Stimulated activated CD4-positive, alpha-beta T cell treated with anti-CD3 and anti-CD28 coated beads, TNF-alpha, amount 100 ng/mL, for 24 hours (primary cell): Measurements from ENCODE around the gene TXLNB.
"Not testable (repeated sequence)": the region's sequence is repeated elsewhere in the genome, so short reads cannot be mapped to it uniquely, and the experiment has no call there.

Source experiments
- DNase-seq, 3 experiments: peaks; one replicate each; pipeline ENCODE4 v3.0.0-alpha.2; 2020; ENCODE audit warnings: low read depth in 3 of 3

The TXLNB gene

DNA sequence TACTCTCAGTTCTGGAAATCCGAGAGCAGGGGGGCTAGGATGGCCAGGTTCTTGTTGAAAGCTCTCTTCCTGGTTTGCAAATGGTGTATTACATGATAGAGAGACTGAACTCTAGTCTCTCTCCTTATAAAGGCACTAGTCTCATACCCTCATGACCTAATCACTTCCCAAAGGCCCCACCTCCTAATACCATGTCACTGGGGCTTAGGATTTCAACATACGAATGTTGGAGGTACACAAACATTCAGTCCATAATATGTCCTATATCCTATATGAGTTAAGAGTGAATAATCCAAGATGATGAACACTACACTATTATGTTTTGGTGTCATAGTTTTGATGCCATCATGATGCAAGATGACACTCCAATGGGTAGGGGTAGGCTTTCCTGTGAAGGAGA is 20.0 kb upstream of the TXLNB start:
- DNase-seq, result no peak

DNA sequence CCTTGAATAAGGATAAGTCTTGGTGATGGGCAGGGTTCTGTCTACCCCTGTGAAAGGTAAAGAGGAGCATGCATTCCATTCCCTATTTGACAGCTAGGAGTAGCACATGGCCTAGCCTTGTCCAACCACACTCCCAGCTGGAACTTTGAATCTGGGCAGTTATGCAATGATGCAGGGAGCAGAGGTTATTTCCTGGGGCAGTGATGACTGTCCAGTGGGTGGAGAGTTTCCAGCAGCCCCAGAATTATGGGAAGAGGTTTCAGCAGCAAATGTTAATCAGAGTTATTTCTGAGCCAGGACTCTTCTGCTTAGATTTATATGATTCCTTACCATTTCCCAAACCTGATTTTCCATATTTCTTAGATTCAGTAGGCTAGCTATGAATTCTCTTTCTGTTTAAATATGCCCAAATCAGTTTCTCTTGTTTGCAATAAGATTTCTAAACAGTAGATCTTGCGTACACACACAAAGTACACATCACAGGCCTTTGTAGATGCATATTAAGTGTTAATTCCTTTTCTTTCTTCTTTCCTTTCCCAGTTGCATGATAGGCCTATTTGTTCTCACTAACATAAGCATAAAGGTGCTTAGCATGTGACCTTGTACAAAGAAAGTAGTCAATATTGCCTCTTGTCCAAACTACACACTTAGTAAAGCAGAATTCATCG is 17.3 kb upstream of the TXLNB start:
- no peak for DNase-seq

DNA sequence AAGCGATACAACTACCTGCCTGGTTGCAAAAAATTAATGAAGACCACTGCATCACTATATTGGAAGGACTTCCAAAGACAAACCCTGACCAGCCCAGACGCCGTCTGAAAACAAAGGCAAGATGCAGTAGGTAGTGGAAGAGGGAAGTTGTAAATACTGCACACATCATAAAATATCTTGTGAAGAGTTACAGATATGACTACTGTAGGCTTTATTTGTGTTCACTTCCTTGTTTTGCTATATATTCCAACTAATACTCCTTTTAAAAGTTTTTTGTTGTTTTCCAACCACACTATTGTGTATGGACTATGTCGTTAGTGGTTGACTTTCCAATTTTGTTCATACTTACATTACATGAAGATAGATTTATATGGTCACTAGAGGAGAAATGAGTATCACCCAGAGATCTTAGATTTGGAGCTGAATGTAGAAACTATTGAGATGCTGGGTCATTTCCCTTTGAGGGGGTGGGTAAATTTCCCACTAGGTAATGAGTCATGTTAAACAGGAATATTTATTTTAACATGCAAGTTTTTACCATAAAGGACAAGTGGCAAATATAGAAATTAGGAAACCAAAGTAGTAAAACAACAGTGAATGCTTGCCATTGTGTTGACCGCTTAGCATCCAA is 16.6 kb upstream of the TXLNB start:
- no peak for DNase-seq

DNA sequence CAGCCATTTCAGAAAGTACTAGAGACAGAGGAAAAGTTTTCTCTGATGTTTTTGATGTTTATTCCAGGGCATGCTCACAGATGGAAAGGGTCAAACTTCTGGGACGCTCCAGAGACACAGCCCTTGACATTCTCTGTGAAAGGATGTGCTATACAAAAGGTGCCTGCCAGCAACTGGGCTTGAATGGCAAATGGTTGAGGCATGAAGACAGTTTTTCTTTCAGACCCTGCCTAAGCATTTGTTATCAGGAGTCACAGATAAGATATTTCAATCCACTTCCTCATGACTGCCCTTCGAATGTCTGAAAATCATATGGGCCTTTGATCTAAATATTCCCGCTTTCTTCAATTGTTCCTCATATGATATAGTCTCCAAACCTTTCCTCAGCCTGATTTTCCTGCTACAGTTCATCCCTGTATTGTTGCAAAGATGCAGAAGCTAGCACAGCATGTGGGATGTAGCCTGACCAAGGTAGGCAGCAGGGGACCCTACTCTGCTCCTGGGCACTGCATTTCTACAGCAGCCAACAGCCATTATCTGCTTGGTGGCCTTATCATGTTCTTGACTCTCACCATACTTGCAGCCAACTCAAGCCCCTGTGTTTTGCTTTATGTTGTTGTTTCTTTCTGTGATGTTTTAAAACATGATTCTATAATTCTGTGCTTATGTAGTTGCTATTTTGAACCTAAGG is 14.6 kb upstream of the TXLNB start:
- no peak for DNase-seq

DNA sequence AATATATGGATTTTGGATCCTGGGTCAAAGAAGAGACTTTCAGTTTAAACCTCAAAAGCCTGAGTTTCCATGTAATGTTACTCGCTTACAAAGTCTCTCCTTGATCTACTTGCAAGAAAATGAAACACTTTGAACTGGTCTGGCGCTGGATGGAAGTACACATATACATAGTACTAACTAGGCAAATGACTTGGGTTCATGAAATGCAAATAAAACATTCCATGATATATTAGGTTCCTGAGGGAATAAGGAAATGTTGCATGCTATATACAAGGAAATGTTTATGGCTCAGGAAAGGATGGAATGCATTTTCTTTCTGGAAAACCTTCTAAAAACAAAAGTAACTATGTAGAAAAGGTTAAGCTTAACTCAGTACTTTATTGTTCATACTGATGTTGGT is 11.4 kb upstream of the TXLNB start:
- DNase-seq, result no peak

DNA sequence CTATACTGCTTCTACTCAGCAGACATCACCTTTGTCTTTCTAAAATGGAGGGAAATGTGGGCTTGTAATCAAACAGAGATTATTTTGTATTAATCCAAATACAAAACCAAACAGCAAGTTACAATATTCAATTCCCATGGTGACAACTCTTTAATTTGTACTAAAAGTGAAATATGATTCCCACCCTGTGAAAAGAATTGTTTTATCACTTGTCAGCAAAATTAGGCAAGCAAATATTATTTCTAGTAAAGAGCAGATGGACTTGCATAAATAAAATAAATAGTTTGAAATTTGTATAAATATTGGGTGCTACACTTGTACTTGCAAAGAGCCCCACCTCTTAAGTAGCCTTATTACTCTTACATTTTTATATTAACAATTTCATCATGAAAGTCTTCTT is 6.1 kb upstream of the TXLNB start:
- no peak for DNase-seq

DNA sequence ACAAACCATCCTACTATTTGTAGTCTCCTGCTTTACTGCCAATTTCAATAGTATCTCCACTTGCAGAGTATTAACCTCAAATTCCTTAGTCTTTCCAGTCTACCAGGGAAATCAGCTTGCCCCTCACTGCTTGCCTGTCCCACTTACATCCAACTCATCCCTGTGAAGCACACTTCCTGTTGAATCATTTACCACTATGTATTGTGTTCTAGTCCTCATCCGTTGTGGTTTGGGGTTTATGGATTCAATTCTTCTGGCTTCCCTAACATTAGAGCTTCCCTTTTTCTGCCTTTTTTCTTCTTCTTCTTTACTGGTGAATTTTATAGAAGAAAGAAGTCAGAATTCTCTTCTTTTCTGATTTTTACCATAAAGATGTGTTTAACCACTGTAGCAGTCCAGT is 5.1 kb upstream of the TXLNB start:
- DNase-seq, result no peak

DNA sequence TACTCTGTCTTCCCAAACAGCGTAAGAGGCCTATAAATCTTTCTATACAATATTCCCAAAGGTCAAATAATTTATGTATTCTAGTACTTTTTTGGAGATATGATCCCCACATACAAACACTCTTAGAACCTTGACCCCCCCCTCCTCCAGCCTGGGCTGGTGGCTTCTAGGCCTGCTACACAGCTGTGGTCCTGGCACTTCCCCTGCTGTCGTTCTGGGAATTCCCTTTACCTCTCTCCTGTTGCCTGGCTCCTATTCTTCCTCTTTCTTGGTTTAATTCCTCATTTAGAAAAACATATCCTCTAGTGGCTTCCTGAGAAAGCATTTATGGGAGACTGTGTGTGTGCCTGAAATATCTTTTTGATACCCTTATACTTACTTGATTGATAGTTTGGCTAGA is 4.1 kb upstream of the TXLNB start:
- DNase-seq, result no peak

DNA sequence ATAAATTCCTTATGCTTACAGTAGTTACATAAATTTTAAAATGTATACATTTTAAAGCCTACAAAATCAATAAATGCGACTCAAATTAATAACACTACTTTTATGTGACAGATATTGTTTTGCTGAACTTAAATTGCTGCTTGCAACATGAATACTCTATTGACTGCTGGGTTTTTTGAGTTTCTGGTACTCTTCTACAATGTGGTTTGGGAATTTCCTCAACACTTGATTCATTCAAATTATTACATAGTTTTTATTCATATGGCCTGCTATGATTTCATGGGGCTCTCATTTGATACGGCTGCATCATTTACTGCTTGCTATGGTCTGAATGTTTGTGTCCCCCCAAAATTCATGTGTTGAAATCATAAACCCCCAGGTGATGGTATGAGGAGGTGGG is 2.3 kb upstream of the TXLNB start:
- DNase-seq, result no peak

DNA sequence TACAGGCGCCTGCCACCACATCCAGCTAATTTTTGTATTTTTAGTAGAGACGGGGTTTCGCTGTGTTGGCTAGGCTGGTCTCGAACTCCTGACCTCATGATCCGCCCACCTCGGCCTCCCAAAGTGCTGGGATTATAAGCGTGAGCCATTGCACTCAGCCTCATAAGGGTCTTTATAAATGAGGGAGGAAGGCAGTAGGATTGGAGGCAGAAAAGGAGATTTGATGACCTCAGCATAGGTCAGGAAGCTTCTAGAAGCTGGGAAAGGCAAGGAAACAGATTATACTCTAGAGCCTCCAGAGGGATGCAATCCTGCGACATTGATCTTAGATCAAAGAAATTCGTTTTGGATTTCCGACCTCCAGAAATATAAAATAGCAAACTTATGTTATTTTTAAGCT is 1.4 kb upstream of the TXLNB start:
- DNase-seq, result not testable (repeated sequence)

DNA sequence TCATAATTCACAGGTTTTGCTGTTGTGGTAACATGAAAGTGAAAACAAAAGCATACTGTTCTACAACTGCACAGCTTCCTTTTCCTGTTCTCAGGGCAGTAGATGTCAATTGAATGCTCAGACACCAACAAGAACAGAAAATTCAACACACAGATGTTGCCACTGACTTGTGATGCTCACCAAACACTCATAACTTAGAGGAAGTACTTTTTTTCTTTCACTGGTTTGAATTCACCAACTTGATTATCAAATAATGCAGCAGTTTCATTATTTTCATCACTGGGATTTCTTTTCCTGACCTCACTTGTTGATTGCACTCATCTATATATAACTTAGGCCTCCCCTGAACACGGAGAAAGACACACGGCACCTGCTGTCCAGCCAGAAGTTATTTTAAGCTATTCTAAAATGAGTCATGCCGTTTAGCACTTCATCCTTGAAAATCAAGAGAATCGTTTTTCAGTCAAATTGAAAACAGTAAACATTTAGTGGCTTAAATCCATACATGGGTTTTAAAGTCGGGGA is 949 bp downstream of the TXLNB start:
- no peak for DNase-seq

DNA sequence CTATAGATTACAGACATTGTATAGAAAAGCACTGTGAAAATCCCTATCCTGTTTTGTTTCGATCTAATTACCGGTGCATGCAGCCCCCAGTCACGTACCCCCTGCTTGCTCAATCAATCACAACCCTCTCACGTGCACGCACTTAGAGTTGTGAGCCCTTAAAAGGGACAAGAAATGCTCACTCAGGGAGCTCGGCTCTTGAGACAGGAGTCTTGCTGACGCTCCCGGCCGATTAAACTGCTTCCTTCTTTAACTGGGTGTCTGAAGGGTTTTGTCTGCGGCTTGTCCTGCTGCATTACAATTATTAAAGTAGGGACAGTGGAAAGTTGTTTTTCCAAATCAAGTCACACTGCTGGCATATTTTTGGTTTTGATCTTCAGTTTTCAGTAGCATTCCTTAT is 2.6 kb downstream of the TXLNB start:
- DNase-seq, result no peak

DNA sequence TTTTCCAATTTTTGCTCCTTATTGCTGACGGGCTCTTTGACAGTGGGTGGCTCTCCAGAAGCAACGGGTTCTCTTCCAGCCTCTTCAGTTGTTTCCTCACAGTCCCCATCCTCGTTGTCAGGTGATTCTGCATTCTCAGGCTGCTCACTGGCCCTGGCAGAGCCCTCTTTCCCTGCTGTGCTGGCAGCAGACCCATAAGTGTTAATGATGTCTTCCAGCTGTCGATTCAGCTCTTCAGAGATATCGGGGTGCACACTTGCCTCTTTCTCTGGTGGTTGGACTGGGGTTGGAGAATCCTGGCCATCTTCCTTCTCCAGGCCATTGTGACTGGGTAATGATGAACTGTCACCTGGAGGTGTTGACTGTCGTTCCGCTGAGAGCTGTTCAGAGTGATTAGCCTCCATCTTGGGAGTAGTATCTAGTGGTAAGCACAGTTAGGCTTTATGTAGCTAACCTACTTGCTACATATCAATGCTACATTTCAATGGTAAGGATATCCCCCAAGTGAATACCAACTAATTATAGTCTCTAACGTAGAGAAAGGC is 3.2 kb downstream of the TXLNB start:
- DNase-seq, result no peak

DNA sequence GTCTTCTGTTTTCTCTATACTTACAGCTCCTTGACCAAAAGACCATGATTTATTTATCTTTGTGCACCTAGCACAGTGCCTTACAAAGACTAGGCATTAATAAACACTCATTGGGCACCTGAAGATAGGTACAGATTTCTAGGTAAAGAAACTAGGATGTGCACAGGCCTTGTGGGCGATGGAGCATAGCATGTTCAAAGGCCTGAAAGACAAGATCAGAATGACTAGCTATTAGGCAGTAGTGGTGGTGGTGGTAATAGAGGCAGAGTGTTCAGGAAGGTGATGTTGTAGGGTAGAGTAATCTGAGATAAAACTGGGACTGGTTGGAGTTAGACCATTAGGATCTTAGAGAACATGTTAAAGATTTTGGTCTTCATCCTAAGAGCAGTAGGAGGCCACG is 3.9 kb downstream of the TXLNB start:
- no peak for DNase-seq

DNA sequence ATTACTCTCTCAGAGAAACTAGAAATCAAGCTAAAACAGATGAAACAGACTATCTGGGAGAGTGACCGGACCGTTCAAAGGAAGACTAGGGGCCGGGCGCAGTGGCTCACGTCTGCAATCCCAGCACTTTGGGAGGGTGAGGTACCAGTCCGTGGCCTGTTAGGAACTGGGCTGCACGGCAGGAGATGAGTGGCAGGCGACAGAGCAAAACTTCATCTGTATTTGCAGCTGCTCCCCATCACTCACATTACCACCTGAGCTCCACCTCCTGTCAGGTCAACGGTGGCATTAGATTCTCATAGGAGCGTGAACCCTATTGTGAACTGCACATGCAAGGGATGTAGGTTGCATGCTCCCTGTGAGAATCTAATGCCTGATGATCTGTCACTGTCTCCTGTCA is 5.4 kb downstream of the TXLNB start:
- DNase-seq, result not testable (repeated sequence)

DNA sequence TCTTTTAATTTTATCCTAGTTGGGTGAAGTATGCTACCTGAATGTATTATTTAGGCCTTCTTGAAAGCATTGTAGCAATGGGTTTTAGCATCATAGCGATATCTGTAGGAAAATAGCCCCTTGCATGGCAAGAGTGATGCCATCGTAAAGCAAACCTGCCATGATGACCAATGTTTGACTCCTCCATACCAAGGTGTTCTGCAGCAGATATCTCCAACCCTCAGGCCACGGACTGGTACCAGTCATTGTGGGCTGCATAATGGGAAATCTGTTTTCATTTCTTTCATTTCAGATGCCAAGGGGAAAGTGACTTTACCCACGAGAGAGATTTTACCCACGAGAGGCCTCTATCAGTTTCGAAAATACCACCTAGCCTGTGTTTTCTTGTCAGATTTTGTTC is 6.2 kb downstream of the TXLNB start:
- no peak for DNase-seq

DNA sequence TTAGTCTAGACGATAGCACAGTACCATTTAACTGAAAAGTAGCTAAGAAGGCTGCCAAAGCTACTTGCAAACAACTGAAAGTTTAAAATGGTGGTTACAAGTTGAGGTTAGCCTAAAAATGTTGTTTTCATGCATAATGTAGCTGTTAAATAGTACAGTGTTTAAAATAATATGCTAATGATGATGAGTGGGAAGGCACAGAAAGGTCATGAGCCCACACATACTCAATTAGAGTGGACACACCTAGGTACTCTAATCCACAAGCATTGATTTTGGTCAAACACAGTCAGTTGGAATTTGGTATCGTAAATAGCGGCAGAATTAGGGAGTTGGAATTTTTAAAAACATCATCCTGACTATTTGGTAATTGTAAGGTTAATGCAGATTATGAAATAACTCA is 7.0 kb downstream of the TXLNB start:
- no peak for DNase-seq

DNA sequence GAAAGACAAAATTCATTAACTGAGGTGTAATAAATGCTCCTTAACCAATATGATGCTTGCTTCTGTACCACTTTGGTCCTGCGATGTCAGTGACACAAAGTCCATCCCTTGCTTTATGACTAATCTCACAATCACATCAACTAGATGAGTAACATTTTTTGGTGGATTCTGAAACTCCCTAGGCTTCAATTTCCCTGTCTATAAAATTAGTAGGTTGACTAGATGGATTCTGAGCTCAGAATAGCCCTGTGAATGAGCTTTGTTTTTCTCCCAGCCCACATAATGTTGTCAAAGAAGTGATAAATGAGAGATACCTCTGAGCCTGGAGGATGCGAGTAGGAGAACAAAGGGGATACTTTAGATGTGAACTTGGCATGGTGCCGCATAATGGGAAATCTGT is 9.1 kb downstream of the TXLNB start:
- no peak for DNase-seq

DNA sequence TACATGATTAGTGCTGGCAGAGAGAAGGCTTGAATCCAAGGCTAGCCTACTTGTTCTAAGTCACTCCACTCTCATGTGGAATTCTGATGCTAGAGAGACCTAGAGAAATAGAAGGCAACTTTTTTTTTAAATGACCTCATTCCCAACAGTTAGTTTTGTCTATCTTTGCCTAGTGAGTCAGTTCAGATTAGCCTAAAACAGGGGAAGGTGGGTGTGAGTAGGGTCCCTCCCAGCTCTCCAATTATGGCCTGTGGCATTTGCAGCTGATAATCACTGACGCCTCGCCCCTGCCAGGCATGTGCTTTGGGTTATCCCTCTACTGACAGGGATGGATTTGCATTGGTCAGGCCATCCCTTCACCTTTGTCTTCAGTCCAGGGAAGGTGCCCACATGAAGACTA is 13.6 kb downstream of the TXLNB start:
- no peak for DNase-seq

DNA sequence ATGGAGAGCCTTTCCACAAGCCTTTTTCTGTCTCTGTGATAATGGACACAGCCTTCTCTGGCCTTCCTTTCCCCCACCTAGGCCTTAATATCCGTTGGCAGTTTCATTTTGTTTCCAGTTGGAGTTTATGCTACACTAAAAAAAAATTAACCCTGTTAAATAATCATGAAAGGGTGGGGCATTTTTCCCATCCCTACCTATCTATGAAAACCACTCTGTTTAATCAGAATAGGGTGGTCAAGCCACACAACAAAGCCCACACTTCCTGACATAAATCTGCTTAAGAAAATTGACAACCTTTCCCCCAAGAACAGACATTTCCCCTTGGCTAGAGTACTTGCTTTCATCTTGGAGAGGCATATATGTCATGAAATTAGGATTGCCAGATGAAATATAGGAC is 14.2 kb downstream of the TXLNB start:
- DNase-seq, result no peak

DNA sequence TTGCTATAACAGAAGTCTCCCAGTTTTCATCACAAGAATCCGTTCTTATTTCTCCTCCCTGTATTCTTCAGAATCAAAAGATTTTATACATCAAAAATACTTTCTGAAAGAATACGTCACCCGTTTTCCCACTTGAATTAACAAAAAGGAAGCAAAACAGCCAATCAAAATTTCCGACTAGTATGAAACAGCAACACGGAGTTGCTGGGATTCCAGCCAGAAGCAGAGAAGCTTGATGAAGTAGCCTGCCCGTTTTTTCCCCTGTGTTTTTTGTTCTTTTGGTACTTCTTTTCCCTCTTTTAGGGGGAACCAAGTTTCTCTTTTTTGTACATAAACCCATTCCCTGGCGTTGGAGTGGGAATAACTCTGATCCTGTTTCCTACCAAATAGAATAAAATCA is 14.6 kb downstream of the TXLNB start:
- no peak for DNase-seq

DNA sequence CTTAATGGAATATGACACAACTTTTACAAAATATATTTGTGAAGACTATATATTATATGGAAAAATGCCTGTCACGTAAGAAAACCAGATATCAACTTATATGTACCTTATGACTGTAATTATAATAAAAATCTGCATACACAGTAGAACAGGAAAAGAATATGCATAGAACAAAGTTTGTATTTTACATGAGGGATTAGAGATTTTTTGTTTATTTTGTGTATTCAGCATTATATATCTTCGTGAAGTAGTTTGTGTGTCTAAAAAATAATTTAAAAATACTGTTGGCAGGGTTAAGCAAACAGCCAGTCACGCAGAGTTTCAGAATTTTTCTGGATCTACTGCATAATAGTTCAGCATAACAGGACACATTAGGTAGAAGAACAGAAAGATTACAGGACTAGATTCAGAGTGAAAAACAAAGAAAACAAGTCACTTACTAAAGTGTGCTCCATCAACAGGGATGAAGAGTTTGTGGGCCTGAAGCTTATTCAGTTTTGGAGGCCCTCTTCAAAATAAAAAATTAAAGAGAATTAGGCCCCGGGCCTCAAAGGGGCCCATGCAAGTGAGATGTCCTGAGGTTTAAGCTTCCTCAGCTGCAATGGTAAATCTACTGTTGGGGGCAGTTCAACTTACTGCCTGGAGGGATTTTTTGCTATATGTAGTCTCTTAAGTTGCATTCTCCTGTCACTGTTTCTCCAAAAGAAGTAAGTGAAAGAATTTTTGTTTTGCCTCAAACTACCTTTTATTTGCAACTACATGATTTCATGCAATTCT is 16.3 kb downstream of the TXLNB start:
- no peak for DNase-seq
